Thymus (tissue), 11 donors: ENCODE data around the gene TAS1R3. TPM values are rescaled to one million over a fixed set of nuclear protein-coding genes. Genes with fewer than 3 reads are reported as not detected.
A peak's percentile ranks its signal among the peaks of the same experiment; 100 is the strongest.

ENCODE experiments used
- DNase-seq, 9 donors: peaks; one replicate each; pipeline ENCODE4 v3.0.0-alpha.2; 2013; ENCODE audit warnings: low spot score in 9 of 9, low read depth in 6 of 9, missing footprints in 1 of 9
- H3K27ac ChIP-seq, 2 donors: one replicate each; pipeline ENCODE4 v1.5.1; 2013; ENCODE audit warnings: control low read depth in 1 of 2, low read depth in 1 of 2, low read length in 1 of 2, mild to moderate bottlenecking in 1 of 2, moderate library complexity in 1 of 2
- H3K27me3 ChIP-seq, 2 donors: one replicate each; pipeline ENCODE4 v1.5.1; 2013; ENCODE audit warnings: low read length in 1 of 2; ENCODE audit not compliant: control insufficient read depth in 2 of 2, insufficient read depth in 1 of 2
- H3K36me3 ChIP-seq, 2 donors: one replicate each; pipeline ENCODE4 v1.5.1; 2013; ENCODE audit warnings: low read length in 1 of 2, mild to moderate bottlenecking in 1 of 2, moderate library complexity in 1 of 2; ENCODE audit not compliant: control insufficient read depth in 2 of 2, insufficient read depth in 2 of 2
- H3K4me1 ChIP-seq, 2 donors: one replicate each; pipeline ENCODE4 v1.5.1; 2013; ENCODE audit warnings: low read length in 2 of 2; ENCODE audit not compliant: control insufficient read depth in 2 of 2, insufficient read depth in 2 of 2
- H3K4me3 ChIP-seq, 2 donors: one replicate each; pipeline ENCODE4 v1.5.1; 2013; ENCODE audit warnings: low read length in 2 of 2, control low read depth in 1 of 2, mild to moderate bottlenecking in 1 of 2
- H3K9me3 ChIP-seq, 2 donors: one replicate each; pipeline ENCODE4 v1.5.1; 2013; ENCODE audit warnings: low read length in 1 of 2, mild to moderate bottlenecking in 1 of 2; ENCODE audit not compliant: control insufficient read depth in 2 of 2, insufficient read depth in 1 of 2
- WGBS: extraction: QIAGEN DNeasy Blood & Tissue Kit; methylation state at CpG from one replicate; pipeline ENCODE4 v1.1.7; 2013; 5-methylcytosine and 5-hydroxymethylcytosine counted together
- polyA plus RNA-seq: library from polyadenylated mRNA; stranded (reverse); fragments of 200-250 nt; gene quantifications from one replicate; pipeline ENCODE4 v1.2.3, GENCODE V29; 2013
- total RNA-seq: library from RNA; stranded (reverse); fragments of 120-200 nt; gene quantifications from one replicate; pipeline ENCODE4 v1.2.4, GENCODE V29; 2013
- donor health status: healthy.

TAS1R3 gene
- total and polyA plus RNA-seq, 2 donors, result 0.19 to 0.37 TPM

GRCh38 chr1:1346501-1346890 is 15.4 kb downstream of the TAS1R3 start:
- 98% methylated on average over 10 of the region's 10 CpGs for WGBS
- H3K4me1 ChIP-seq, result peaks cover 0 to 8% of the 10 kb centered on the region in 2 donors
- H3K27me3 ChIP-seq, result peaks cover under 1 to 15% of the 10 kb centered on the region in 2 donors
- no peak overlapping the region for H3K27ac ChIP-seq
- no peak overlapping the region for H3K4me3 ChIP-seq
- no peak for DNase-seq
- peaks cover 0 to 3% of the 10 kb centered on the region in 2 donors for H3K36me3 ChIP-seq
- H3K9me3 ChIP-seq, result no peaks in the 10 kb centered on the region

- DNase-seq, result no peak
- Histone ChIP-seq H3K9me3 (peaks cover 0 to 1% of the 10 kb centered on the region in 2 donors), H3K36me3 (no peaks in the 10 kb centered on the region), H3K4me1 (peaks cover 0 to 8% of the 10 kb centered on the region in 2 donors), H3K27ac (no peak overlapping the region), H3K4me3 (no peak overlapping the region), H3K27me3 (peaks cover 7 to 21% of the 10 kb centered on the region in 2 donors)
- 96% methylated on average over 10 of the region's 10 CpGs for WGBS
Measured at GRCh38 chr1:1347026-1347595, 16.0 kb downstream of the TAS1R3 start.

- 83% methylated on average over 26 of the region's 26 CpGs for WGBS
- Histone ChIP-seq H3K27ac (no peak overlapping the region), H3K4me1 (peaks cover 0 to 8% of the 10 kb centered on the region in 2 donors), H3K27me3 (peaks cover 14 to 28% of the 10 kb centered on the region in 2 donors), H3K4me3 (peak overlapping the region; percentile 35 to 92), H3K36me3 (no peaks in the 10 kb centered on the region), H3K9me3 (peaks cover 0 to 2% of the 10 kb centered on the region in 2 donors)
- DNase-seq, result no peak
Measured at GRCh38 chr1:1347663-1348419, 16.8 kb downstream of the TAS1R3 start.

GRCh38 chr1:1348420-1349255 is 17.6 kb downstream of the TAS1R3 start:
- 1% methylated on average over 109 of the region's 109 CpGs for WGBS
- no peak overlapping the region for H3K27ac ChIP-seq
- no peak for DNase-seq
- peak overlapping the region; percentile 49 to 92 for H3K4me3 ChIP-seq
- H3K4me1 ChIP-seq, result peaks cover 0 to 12% of the 10 kb centered on the region in 2 donors
- H3K9me3 ChIP-seq, result peaks cover 0 to 2% of the 10 kb centered on the region in 2 donors
- H3K36me3 ChIP-seq, result no peaks in the 10 kb centered on the region
- H3K27me3 ChIP-seq, result peaks cover 22 to 36% of the 10 kb centered on the region in 2 donors

GRCh38 chr1:1349256-1350012 is 18.4 kb downstream of the TAS1R3 start, which contains the start of gene DVL1:
Gene DVL1, minus strand, starts transcription at chr1:1349418. Its CDS starts 353 bp downstream, at chr1:1349065.
- Histone ChIP-seq H3K27me3 (peaks cover 30 to 44% of the 10 kb centered on the region in 2 donors), H3K9me3 (peaks cover 0 to 4% of the 10 kb centered on the region in 2 donors), H3K4me1 (peaks cover 0 to 14% of the 10 kb centered on the region in 2 donors), H3K36me3 (no peaks in the 10 kb centered on the region), H3K4me3 (peak within 1 kb of the TSS; percentile 49 to 92), H3K27ac (peak within 1 kb of the TSS; percentile 47 to 91)
- under 1% methylated on average over 122 of the region's 122 CpGs for WGBS
- DNase-seq, result peak; percentile 34 to 85 (median 61)

- H3K4me3 ChIP-seq, result no peak overlapping the region
- peaks cover 54 to 67% of the 10 kb centered on the region in 2 donors for H3K27me3 ChIP-seq
- H3K9me3 ChIP-seq, result peaks cover 0 to 4% of the 10 kb centered on the region in 2 donors
- peaks cover 0 to 14% of the 10 kb centered on the region in 2 donors for H3K4me1 ChIP-seq
- no peak for DNase-seq
- no peaks in the 10 kb centered on the region for H3K36me3 ChIP-seq
- H3K27ac ChIP-seq, result no peak overlapping the region
- WGBS, result 86% methylated on average over 29 of the region's 29 CpGs
Measured at GRCh38 chr1:1351511-1352427, 20.7 kb downstream of the TAS1R3 start.

- WGBS, result 34% methylated on average over 5 of the region's 5 CpGs
Measured at GRCh38 chr1:1352786-1353388, 21.8 kb downstream of the TAS1R3 start.

More at GRCh38 chr1:1352786-1353388, 21.8 kb downstream of the TAS1R3 start:
- Histone ChIP-seq H3K9me3 (peaks cover 0 to 4% of the 10 kb centered on the region in 2 donors), H3K4me1 (peaks cover 0 to 12% of the 10 kb centered on the region in 2 donors), H3K27ac (no peak overlapping the region), H3K4me3 (no peak overlapping the region), H3K36me3 (no peaks in the 10 kb centered on the region), H3K27me3 (peaks cover 64 to 74% of the 10 kb centered on the region in 2 donors)
- DNase-seq, result no peak
